OCI-LY1 (cell line): ENCODE data around the gene NPLOC4.

Experiments used
- H2AFZ ChIP-seq: fragments of 200-600 bp; sonication (generic), shearing (Covaris generic); 2 replicates; pipeline ENCODE4 v1.6.0; 2014; ENCODE audit warnings: antibody characterized with exemption, mild to moderate bottlenecking, low read length
- H3F3A ChIP-seq: fragments of 200-600 bp; sonication (generic), shearing (Covaris generic); 2 replicates; pipeline ENCODE4 v1.6.0; 2014; ENCODE audit warnings: mild to moderate bottlenecking, antibody characterized with exemption, low read length, moderate library complexity; ENCODE audit not compliant: insufficient read depth
- H3K27ac ChIP-seq: fragments of 200-600 bp; sonication (generic); 2 replicates; pipeline ENCODE4 v1.5.1; 2014; ENCODE audit warnings: low read length, mixed run types, mild to moderate bottlenecking, low read depth; ENCODE audit not compliant: poor library complexity, severe bottlenecking
- H3K27me3 ChIP-seq: fragments of 200-600 bp; sonication (generic); 2 replicates; pipeline ENCODE4 v1.6.0; 2014; ENCODE audit warnings: antibody characterized with exemption, mild to moderate bottlenecking, low read length, moderate library complexity; ENCODE audit not compliant: insufficient read depth
- H3K36me3 ChIP-seq: fragments of 200-600 bp; sonication (generic); 2 replicates; pipeline ENCODE4 v1.6.1; 2014; ENCODE audit warnings: mild to moderate bottlenecking, antibody characterized with exemption, low read length, moderate library complexity, mixed read lengths; ENCODE audit not compliant: insufficient read depth
- H3K4me1 ChIP-seq: fragments of 200-600 bp; sonication (generic); 2 replicates; pipeline ENCODE4 v1.5.1; 2014; ENCODE audit warnings: mild to moderate bottlenecking, low read length, moderate library complexity; ENCODE audit not compliant: insufficient read depth, severe bottlenecking
- H3K4me2 ChIP-seq: fragments of 200-600 bp; sonication (generic), shearing (Covaris generic); 2 replicates; pipeline ENCODE4 v1.6.1; 2014; ENCODE audit warnings: low read length
- H3K4me3 ChIP-seq: fragments of 200-600 bp; sonication (generic); 2 replicates; pipeline ENCODE4 v1.5.1; 2014; ENCODE audit warnings: low read length, low read depth, mild to moderate bottlenecking, mixed read lengths; ENCODE audit not compliant: poor library complexity, severe bottlenecking
- H3K79me2 ChIP-seq: fragments of 200-600 bp; shearing (Covaris generic); 2 replicates; pipeline ENCODE4 v1.6.1; 2016; ENCODE audit warnings: mixed run types, low read length, mixed read lengths; ENCODE audit not compliant: insufficient read depth
- H3K9ac ChIP-seq: fragments of 200-600 bp; sonication (generic), shearing (Covaris generic); 2 replicates; pipeline ENCODE4 v1.6.1; 2014; ENCODE audit warnings: mild to moderate bottlenecking, low read length, mixed read lengths
- H3K9me2 ChIP-seq: fragments of 200-600 bp; sonication (generic), shearing (Covaris generic); 2 replicates; pipeline ENCODE4 v1.6.1; 2014; ENCODE audit warnings: low read depth, mild to moderate bottlenecking, low read length, mixed read lengths
- H3K9me3 ChIP-seq: fragments of 200-600 bp; shearing (Covaris generic); 2 replicates; pipeline ENCODE4 v1.6.1; 2014; ENCODE audit warnings: low read length, mixed read lengths
- H4K20me1 ChIP-seq: fragments of 200-600 bp; sonication (generic), shearing (Covaris generic); 2 replicates; pipeline ENCODE4 v1.6.0; 2016; ENCODE audit warnings: mild to moderate bottlenecking, low read length; ENCODE audit not compliant: insufficient read depth
- EZH2 ChIP-seq: fragments of 200-600 bp; sonication (generic), shearing (Covaris generic); IDR thresholded peaks from 2 replicates; pipeline ENCODE4 v1.8.0; 2017; ENCODE audit warnings: borderline replicate concordance, mixed run types, mild to moderate bottlenecking, antibody characterized with exemption, low read length, moderate library complexity, mixed read lengths
- TF ChIP-seq, protein P1 (sequence below): fragments of 200-600 bp; sonication (generic), shearing (Covaris generic); IDR thresholded peaks from 2 replicates; pipeline ENCODE4 v1.5.1; 2017; ENCODE audit warnings: mild to moderate bottlenecking, antibody characterized with exemption, low read length, moderate library complexity, mixed read lengths

Gene NPLOC4

DNA sequence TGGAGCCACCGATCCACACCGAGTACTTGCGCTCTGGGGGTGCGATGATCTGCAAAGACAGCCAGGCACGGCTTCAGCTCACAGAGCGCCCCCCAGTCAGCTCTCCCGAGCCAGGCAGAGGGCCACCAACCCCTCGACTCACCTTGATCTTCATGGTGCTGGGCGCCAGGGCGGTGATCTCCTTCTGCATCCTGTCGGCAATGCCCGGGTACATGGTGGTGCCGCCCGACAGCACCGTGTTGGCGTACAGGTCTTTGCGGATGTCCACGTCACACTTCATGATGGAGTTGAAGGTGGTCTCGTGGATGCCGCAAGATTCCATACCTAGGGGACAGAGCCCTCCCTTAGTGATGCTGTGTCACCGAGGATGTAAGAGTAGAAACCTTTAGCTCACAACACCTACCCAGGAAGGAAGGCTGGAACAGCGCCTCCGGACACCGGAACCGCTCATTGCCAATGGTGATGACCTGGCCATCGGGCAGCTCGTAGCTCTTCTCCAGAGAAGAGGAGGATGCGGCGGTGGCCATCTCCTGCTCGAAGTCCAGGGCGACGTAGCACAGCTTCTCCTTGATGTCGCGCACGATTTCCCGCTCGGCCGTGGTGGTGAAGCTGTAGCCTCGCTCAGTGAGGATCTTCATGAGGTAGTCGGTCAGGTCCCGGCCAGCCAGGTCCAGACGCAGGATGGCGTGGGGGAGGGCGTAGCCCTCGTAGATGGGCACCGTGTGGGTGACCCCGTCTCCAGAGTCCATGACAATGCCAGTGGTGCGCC lies 125.9 kb downstream of the NPLOC4 start:
- H4K20me1 ChIP-seq: no peaks in the 10 kb centered on the region
- H3F3A ChIP-seq: peaks cover 37% of the 10 kb centered on the region
- H3K9ac ChIP-seq: peak overlapping the region; percentile 98
- peak overlapping the region; percentile 71 for H3K27ac ChIP-seq
- no peaks in the 10 kb centered on the region for H3K9me2 ChIP-seq
- H3K79me2 ChIP-seq: peaks cover 6% of the 10 kb centered on the region; the same call in 1 of the 2 replicates
- H3K9me3 ChIP-seq: no peaks in the 10 kb centered on the region
- no peak for TF ChIP-seq EZH2
- TF ChIP-seq, protein P1, sequence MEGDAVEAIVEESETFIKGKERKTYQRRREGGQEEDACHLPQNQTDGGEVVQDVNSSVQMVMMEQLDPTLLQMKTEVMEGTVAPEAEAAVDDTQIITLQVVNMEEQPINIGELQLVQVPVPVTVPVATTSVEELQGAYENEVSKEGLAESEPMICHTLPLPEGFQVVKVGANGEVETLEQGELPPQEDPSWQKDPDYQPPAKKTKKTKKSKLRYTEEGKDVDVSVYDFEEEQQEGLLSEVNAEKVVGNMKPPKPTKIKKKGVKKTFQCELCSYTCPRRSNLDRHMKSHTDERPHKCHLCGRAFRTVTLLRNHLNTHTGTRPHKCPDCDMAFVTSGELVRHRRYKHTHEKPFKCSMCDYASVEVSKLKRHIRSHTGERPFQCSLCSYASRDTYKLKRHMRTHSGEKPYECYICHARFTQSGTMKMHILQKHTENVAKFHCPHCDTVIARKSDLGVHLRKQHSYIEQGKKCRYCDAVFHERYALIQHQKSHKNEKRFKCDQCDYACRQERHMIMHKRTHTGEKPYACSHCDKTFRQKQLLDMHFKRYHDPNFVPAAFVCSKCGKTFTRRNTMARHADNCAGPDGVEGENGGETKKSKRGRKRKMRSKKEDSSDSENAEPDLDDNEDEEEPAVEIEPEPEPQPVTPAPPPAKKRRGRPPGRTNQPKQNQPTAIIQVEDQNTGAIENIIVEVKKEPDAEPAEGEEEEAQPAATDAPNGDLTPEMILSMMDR: no peak
- peaks cover 42% of the 10 kb centered on the region for H3K36me3 ChIP-seq
- H3K27me3 ChIP-seq: no peaks in the 10 kb centered on the region
- peak overlapping the region; percentile 78 for H3K4me2 ChIP-seq
- peak overlapping the region; percentile 99 for H3K4me3 ChIP-seq
- peaks cover 49% of the 10 kb centered on the region for H3K4me1 ChIP-seq
- no peak overlapping the region for H2AFZ ChIP-seq

DNA sequence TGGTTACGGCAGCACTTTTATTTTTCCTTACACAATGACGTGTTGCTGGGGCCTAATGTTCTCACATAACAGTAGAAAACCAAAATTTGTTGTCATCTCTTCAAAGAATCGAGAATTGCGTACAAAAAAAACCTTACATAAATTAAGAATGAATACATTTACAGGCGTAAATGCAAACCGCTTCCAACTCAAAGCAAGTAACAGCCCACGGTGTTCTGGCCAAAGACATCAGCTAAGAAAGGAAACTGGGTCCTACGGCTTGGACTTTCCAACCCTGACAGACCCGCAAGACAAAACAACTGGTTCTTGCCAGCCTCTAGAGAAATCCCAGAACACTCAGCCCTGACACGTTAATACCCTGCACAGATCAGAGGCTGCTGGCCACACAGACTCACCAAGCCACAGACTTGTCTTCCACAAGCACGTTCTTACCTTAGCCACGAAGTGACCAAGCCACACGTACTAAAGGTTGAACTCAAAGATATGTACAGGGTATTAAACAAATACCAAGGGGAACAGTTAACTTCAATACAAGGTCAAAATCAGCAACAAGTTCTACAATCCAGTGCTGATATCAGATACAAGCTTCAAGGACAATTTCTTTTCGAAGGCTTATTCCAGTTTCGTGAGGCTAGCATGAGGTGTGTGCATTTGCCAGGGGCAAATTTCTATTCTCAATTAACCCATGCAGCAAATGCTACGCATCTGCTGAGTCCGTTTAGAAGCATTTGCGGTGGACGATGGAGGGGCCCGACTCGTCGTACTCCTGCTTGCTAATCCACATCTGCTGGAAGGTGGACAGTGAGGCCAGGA lies 126.7 kb downstream of the NPLOC4 start:
- H2AFZ ChIP-seq: no peak overlapping the region
- H3K27ac ChIP-seq: peak overlapping the region; percentile 71

DNA sequence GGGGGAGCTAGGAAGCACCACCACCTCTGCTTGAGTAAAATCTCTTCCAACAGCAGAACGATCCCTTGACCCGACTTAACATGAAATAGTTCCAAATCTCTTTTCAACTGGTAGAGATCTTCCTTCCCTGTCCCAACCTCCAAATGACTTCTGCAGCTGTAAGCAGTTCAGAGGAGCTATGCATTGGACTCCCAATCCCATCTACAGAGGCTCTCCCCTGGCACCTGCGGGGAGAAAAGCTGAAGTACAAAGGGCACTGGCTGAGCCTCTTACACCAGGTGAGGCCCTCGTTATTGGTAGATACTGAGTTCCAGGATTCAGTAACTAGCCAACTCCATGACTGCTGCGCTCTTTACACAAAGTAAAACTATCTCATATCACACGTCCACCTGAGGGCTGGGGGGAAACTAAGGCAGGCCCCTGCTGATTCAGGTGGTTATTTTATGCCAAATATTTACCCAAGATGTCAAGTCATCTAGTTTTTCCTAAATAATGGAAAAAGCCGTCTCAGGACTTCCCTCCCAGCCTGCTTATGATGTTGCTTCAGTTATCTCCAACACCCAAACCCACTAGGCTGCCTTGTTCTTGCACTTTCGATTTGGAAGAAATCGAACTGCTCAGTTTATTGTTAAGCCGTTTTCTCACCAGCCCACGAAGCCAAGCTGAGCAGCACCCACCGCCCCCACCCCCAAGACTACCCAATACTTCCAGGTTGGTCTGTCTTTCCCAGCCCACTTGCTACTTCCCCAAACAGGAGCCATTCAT lies 127.5 kb downstream of the NPLOC4 start:
- Histone ChIP-seq H3K4me2 (peak overlapping the region; percentile 78), H3K9ac (peak overlapping the region; percentile 98; the same call in 1 of the 2 replicates), H3K79me2 (peaks cover 6% of the 10 kb centered on the region; the same call in 1 of the 2 replicates), H3K4me3 (peak overlapping the region; percentile 99), H3K36me3 (peaks cover 42% of the 10 kb centered on the region), H3K9me2 (no peaks in the 10 kb centered on the region), H3K27ac (peak overlapping the region; percentile 35), H3K9me3 (no peaks in the 10 kb centered on the region), H3K27me3 (no peaks in the 10 kb centered on the region), H3F3A (peaks cover 31% of the 10 kb centered on the region), H2AFZ (no peak overlapping the region), H3K4me1 (peaks cover 39% of the 10 kb centered on the region), H4K20me1 (no peaks in the 10 kb centered on the region)
- TF ChIP-seq EZH2: no peak
- TF ChIP-seq, protein P1: no peak

More for the DNA sequence above, 126.7 kb downstream of the NPLOC4 start:
- TF ChIP-seq EZH2: no peak
- Histone ChIP-seq H3K79me2 (peaks cover 6% of the 10 kb centered on the region; the same call in 1 of the 2 replicates), H3K9ac (peak overlapping the region; percentile 98), H3K36me3 (peaks cover 42% of the 10 kb centered on the region), H3K4me1 (peaks cover 41% of the 10 kb centered on the region), H3K4me3 (peak overlapping the region; percentile 99), H3K9me2 (no peaks in the 10 kb centered on the region), H3K27me3 (no peaks in the 10 kb centered on the region), H3K9me3 (no peaks in the 10 kb centered on the region), H3K4me2 (peak overlapping the region; percentile 78), H3F3A (peaks cover 31% of the 10 kb centered on the region), H4K20me1 (no peaks in the 10 kb centered on the region)
